Measurements from ENCODE around the gene MCTP2. TPM values are rescaled to one million over a fixed set of nuclear protein-coding genes. Genes with fewer than 3 reads are reported as not detected.

MCTP2 gene
- total RNA-seq, 1 experiment from 2014 or later, result 7.4 TPM

- POLR2A ChIA-PET, result interaction anchor here (0.5 to 0.6 kb wide), 2 partner anchors 8 to 21 kb away, joined by 4 to 7 read pairs; no protein-coding TSS in a partner anchor
- Mint-ChIP-seq H3K27ac (no peak overlapping the region), H3K9me3 (no peaks in the 10 kb centered on the region), H3K4me3 (no peak overlapping the region), H3K36me3 (no peaks in the 10 kb centered on the region), H3K27me3 (ENCODE audit: low read depth) (no peaks in the 10 kb centered on the region), H3K4me1 (peaks cover 15% of the 10 kb centered on the region)
- DNase-seq (ENCODE audit: low spot score) (no peak), ATAC-seq (no peak)
- CTCF ChIA-PET, result interaction anchor here (0.9 kb wide), 1 partner anchor 12 kb away, joined by 4 read pairs; no protein-coding TSS in a partner anchor
- TF ChIP-seq ZNF121 (CRISPR knock-in tag; IDR thresholded peaks at IDR 0.05) (no peak), FOXP4 (CRISPR knock-in tag; IDR thresholded peaks at IDR 0.05) (no peak), NFATC4 (CRISPR knock-in tag; IDR thresholded peaks at IDR 0.05) (no peak), RELA (CRISPR knock-in tag; IDR thresholded peaks at IDR 0.05; ENCODE audit: borderline replicate concordance) (no peak), NFE2L1 (CRISPR knock-in tag; IDR thresholded peaks at IDR 0.05) (no peak), SOX15 (CRISPR knock-in tag; IDR thresholded peaks at IDR 0.05) (no peak), SMAD4 (CRISPR knock-in tag; IDR thresholded peaks at IDR 0.05) (no peak), JAZF1 (CRISPR knock-in tag; IDR thresholded peaks at IDR 0.05) (no peak), ZNF396 (CRISPR knock-in tag; IDR thresholded peaks at IDR 0.05; ENCODE audit: borderline replicate concordance) (no peak), ZNF671 (CRISPR knock-in tag; IDR thresholded peaks at IDR 0.05) (no peak), KAT7 (CRISPR knock-in tag; IDR thresholded peaks at IDR 0.05; ENCODE audit: borderline replicate concordance) (no peak)
- TF ChIP-seq, protein P1, sequence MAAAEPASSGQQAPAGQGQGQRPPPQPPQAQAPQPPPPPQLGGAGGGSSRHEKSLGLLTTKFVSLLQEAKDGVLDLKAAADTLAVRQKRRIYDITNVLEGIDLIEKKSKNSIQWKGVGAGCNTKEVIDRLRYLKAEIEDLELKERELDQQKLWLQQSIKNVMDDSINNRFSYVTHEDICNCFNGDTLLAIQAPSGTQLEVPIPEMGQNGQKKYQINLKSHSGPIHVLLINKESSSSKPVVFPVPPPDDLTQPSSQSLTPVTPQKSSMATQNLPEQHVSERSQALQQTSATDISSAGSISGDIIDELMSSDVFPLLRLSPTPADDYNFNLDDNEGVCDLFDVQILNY (CRISPR knock-in tag; IDR thresholded peaks at IDR 0.05), result no peak
- TF ChIP-seq, protein P2, sequence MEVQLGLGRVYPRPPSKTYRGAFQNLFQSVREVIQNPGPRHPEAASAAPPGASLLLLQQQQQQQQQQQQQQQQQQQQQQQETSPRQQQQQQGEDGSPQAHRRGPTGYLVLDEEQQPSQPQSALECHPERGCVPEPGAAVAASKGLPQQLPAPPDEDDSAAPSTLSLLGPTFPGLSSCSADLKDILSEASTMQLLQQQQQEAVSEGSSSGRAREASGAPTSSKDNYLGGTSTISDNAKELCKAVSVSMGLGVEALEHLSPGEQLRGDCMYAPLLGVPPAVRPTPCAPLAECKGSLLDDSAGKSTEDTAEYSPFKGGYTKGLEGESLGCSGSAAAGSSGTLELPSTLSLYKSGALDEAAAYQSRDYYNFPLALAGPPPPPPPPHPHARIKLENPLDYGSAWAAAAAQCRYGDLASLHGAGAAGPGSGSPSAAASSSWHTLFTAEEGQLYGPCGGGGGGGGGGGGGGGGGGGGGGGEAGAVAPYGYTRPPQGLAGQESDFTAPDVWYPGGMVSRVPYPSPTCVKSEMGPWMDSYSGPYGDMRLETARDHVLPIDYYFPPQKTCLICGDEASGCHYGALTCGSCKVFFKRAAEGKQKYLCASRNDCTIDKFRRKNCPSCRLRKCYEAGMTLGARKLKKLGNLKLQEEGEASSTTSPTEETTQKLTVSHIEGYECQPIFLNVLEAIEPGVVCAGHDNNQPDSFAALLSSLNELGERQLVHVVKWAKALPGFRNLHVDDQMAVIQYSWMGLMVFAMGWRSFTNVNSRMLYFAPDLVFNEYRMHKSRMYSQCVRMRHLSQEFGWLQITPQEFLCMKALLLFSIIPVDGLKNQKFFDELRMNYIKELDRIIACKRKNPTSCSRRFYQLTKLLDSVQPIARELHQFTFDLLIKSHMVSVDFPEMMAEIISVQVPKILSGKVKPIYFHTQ (CRISPR knock-in tag; IDR thresholded peaks at IDR 0.05), result no peak
Observed at GRCh38 chr15:94443186-94443585, 211.8 kb downstream of the MCTP2 start.

GRCh38 chr15:94445566-94446160 is 214.3 kb downstream of the MCTP2 start:
- H3K9me3 Mint-ChIP-seq, result no peaks in the 10 kb centered on the region
- ChIA-PET POLR2A (no interaction called here), CTCF (no interaction called here)
- no peaks in the 10 kb centered on the region for H3K36me3 Mint-ChIP-seq
- no peak overlapping the region for H3K4me3 Mint-ChIP-seq
- DNase-seq (ENCODE audit: low spot score) (no peak), ATAC-seq (no peak)
- no peaks in the 10 kb centered on the region for H3K27me3 Mint-ChIP-seq (ENCODE audit: low read depth)
- no peak overlapping the region for H3K27ac Mint-ChIP-seq
- H3K4me1 Mint-ChIP-seq, result peaks cover 15% of the 10 kb centered on the region
- TF ChIP-seq, protein P3, sequence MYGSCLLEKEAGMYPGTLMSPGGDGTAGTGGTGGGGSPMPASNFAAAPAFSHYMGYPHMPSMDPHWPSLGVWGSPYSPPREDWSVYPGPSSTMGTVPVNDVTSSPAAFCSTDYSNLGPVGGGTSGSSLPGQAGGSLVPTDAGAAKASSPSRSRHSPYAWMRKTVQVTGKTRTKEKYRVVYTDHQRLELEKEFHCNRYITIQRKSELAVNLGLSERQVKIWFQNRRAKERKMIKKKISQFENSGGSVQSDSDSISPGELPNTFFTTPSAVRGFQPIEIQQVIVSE (CRISPR knock-in tag; IDR thresholded peaks at IDR 0.05; ENCODE audit: borderline replicate concordance), result no peak
- no peak for TF ChIP-seq ZBTB21 (CRISPR knock-in tag; IDR thresholded peaks at IDR 0.05; ENCODE audit: borderline replicate concordance)
- TF ChIP-seq CBFB (CRISPR knock-in tag; IDR thresholded peaks at IDR 0.05; ENCODE audit: low read depth), result no peak
- TF ChIP-seq ZNF232 (CRISPR knock-in tag; IDR thresholded peaks at IDR 0.05), result no peak
- no peak for TF ChIP-seq ZNF138 (CRISPR knock-in tag; conservative IDR thresholded peaks at IDR 0.05)
- TF ChIP-seq SOX15 (CRISPR knock-in tag; IDR thresholded peaks at IDR 0.05), result no peak
- no peak for TF ChIP-seq JAZF1 (CRISPR knock-in tag; IDR thresholded peaks at IDR 0.05)
- TF ChIP-seq, protein P4, sequence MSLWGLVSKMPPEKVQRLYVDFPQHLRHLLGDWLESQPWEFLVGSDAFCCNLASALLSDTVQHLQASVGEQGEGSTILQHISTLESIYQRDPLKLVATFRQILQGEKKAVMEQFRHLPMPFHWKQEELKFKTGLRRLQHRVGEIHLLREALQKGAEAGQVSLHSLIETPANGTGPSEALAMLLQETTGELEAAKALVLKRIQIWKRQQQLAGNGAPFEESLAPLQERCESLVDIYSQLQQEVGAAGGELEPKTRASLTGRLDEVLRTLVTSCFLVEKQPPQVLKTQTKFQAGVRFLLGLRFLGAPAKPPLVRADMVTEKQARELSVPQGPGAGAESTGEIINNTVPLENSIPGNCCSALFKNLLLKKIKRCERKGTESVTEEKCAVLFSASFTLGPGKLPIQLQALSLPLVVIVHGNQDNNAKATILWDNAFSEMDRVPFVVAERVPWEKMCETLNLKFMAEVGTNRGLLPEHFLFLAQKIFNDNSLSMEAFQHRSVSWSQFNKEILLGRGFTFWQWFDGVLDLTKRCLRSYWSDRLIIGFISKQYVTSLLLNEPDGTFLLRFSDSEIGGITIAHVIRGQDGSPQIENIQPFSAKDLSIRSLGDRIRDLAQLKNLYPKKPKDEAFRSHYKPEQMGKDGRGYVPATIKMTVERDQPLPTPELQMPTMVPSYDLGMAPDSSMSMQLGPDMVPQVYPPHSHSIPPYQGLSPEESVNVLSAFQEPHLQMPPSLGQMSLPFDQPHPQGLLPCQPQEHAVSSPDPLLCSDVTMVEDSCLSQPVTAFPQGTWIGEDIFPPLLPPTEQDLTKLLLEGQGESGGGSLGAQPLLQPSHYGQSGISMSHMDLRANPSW (CRISPR knock-in tag; conservative IDR thresholded peaks at IDR 0.05; ENCODE audit: low read depth), result no peak
- no peak for TF ChIP-seq TCF7 (CRISPR knock-in tag; IDR thresholded peaks at IDR 0.05; ENCODE audit: low read depth)
- no peak for TF ChIP-seq NR3C1 (CRISPR knock-in tag; conservative IDR thresholded peaks at IDR 0.05; ENCODE audit: low read depth)
- TF ChIP-seq IRF2 (CRISPR knock-in tag; IDR thresholded peaks at IDR 0.05; ENCODE audit: borderline replicate concordance, low read depth), result no peak
- TF ChIP-seq, protein P5, sequence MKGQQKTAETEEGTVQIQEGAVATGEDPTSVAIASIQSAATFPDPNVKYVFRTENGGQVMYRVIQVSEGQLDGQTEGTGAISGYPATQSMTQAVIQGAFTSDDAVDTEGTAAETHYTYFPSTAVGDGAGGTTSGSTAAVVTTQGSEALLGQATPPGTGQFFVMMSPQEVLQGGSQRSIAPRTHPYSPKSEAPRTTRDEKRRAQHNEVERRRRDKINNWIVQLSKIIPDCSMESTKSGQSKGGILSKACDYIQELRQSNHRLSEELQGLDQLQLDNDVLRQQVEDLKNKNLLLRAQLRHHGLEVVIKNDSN (CRISPR knock-in tag; IDR thresholded peaks at IDR 0.05), result no peak
- TF ChIP-seq OVOL2 (CRISPR knock-in tag; IDR thresholded peaks at IDR 0.05; ENCODE audit: borderline replicate concordance), result no peak
- no peak for TF ChIP-seq ZNF317 (CRISPR knock-in tag; IDR thresholded peaks at IDR 0.05; ENCODE audit: borderline replicate concordance, low read depth)
- TF ChIP-seq MYBL2 (CRISPR knock-in tag; IDR thresholded peaks at IDR 0.05), result no peak

Measured in WTC11 (cell line).